22Rv1 (cell line): ENCODE results near the gene CELA1.

ENCODE experiments used
- CTCF ChIP-seq: fragments of 450-650 bp; IDR thresholded peaks from 2 replicates; pipeline ENCODE4 v1.5.1; 2017; ENCODE audit warnings: mild to moderate bottlenecking
- ZFX ChIP-seq: fragments of 450-650 bp; IDR thresholded peaks from 2 replicates; pipeline ENCODE4 v1.6.1; 2017; ENCODE audit warnings: antibody characterized with exemption, borderline replicate concordance

- TF ChIP-seq CTCF (peak; percentile 92), ZFX (no peak)
Measured at GRCh38 chr12:51351913-51352532, 5.5 kb upstream of the CELA1 start.
